ENCODE data around the gene CRABP2. TPM values are rescaled to one million over a fixed set of nuclear protein-coding genes. Genes with fewer than 3 reads are reported as not detected.

CRABP2 gene
- total RNA-seq, 2 experiments from 2014 or later, result 3.2 to 4.2 TPM

DNA sequence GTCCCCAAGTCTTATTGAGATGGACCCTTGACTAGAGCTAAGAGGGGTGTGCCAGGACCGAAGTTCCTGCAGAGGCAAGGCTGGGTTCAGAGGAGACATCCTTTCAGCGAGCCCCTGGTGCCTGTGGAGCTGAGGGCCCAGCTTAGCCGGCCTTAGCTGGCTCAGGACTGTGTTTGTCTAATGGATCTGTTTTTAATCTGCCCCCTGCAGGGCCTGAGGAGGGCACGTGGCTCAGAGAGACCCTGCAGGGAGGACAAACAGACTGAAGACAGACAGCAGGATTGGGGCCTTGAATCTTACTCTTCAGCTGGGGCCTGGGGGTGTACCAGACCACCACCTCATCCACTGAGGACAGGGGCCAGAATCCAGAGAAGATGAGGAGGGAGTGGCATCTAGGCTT lies 1.6 kb downstream of the CRABP2 start:
- Mint-ChIP-seq H3K36me3 (ENCODE audit: low read depth) (no peaks in the 10 kb centered on the region), H3K27ac (no peak overlapping the region), H3K4me3 (peak overlapping the region; percentile 70), H3K4me1 (ENCODE audit: low read depth) (peaks cover 32% of the 10 kb centered on the region), H3K9me3 (no peaks in the 10 kb centered on the region), H3K27me3 (peaks cover 61% of the 10 kb centered on the region)
- ATAC-seq (ENCODE audit: poor library complexity) (no peak), DNase-seq (no peak)
- Histone ChIP-seq H3K9me3 (ENCODE audit: control insufficient read depth in 1 of 2, insufficient read depth in 1 of 2, low read length in 2 of 2) (no peaks in the 10 kb centered on the region), H3K4me3 (ENCODE audit: low read length) (no peak overlapping the region), H3K27me3 (ENCODE audit: control insufficient read depth in 1 of 2, insufficient read depth in 2 of 2, low read length in 2 of 2) (peaks cover 23 to 24% of the 10 kb centered on the region in 2 experiments), H3K27ac (ENCODE audit: low read depth in 1 of 2, low read length in 2 of 2) (no peak overlapping the region), H3K36me3 (ENCODE audit: insufficient read depth, low read length) (no peaks in the 10 kb centered on the region), H3K4me1 (ENCODE audit: insufficient read depth, low read length) (peaks cover 35% of the 10 kb centered on the region)
- TF ChIP-seq CTCF (IDR thresholded peaks at IDR 0.05), result no peak
- ChIA-PET CTCF (interaction anchor here (0.9 kb wide), 1 partner anchor 22 kb away, joined by 3 read pairs; no protein-coding TSS in a partner anchor), POLR2A (no interaction called here)
- intact Hi-C loops (cut with DNase I, micrococcal nuclease), result no loop called here

DNA sequence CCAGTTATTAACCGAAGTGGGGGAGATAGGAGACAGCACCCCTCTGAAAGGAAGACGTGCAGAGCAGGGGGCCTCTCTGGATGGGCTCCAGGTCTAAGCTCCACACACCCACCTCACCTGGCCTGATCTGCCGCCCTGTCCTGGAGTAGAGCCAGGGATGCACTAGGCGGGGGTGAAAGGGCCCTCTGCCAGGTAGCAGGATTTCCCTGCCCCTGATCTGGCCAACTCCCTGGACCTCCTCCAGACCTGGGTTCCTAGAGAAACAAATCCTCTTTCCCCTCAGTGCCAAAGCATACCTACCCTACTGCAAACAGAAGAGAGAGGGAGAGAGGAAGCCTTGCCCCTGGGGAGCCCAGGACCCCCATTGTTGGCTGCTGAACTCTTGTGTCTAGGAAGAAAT lies 2.0 kb downstream of the CRABP2 start:
- Mint-ChIP-seq H3K9me3 (no peaks in the 10 kb centered on the region), H3K36me3 (ENCODE audit: low read depth) (no peaks in the 10 kb centered on the region), H3K27ac (no peak overlapping the region), H3K4me1 (ENCODE audit: low read depth) (peaks cover 32% of the 10 kb centered on the region), H3K4me3 (peak overlapping the region; percentile 11), H3K27me3 (peaks cover 63% of the 10 kb centered on the region)
- ATAC-seq (ENCODE audit: poor library complexity) (no peak), DNase-seq (no peak)
- H3K27ac ChIP-seq (ENCODE audit: low read depth in 1 of 2, low read length in 2 of 2), result no peak overlapping the region
- no peaks in the 10 kb centered on the region for H3K9me3 ChIP-seq (ENCODE audit: control insufficient read depth in 1 of 2, insufficient read depth in 1 of 2, low read length in 2 of 2)
- POLR2A ChIA-PET, result no interaction called here
- H3K4me1 ChIP-seq (ENCODE audit: insufficient read depth, low read length), result peaks cover 35% of the 10 kb centered on the region
- CTCF ChIA-PET, result interaction anchor here (0.9 to 2.0 kb wide), 2 partner anchors 13 to 23 kb away, joined by 3 to 10 read pairs; no protein-coding TSS in a partner anchor
- no peak for TF ChIP-seq CTCF (IDR thresholded peaks at IDR 0.05)
- H3K4me3 ChIP-seq (ENCODE audit: low read length), result no peak overlapping the region
- peaks cover 23 to 24% of the 10 kb centered on the region in 2 experiments for H3K27me3 ChIP-seq (ENCODE audit: control insufficient read depth in 1 of 2, insufficient read depth in 2 of 2, low read length in 2 of 2)
- no peaks in the 10 kb centered on the region for H3K36me3 ChIP-seq (ENCODE audit: insufficient read depth, low read length)
- intact Hi-C loops (cut with DNase I, micrococcal nuclease), result no loop called here

GRCh38 chr1:156700736-156701531 lies 4.4 kb downstream of the CRABP2 start:
- intact Hi-C loops (cut with DNase I, micrococcal nuclease), result no loop called here
- ChIA-PET CTCF (interaction anchor here (2.0 kb wide), 1 partner anchor 11 kb away, joined by 10 read pairs; no protein-coding TSS in a partner anchor), POLR2A (no interaction called here)
- no peaks in the 10 kb centered on the region for H3K9me3 ChIP-seq (ENCODE audit: control insufficient read depth in 1 of 2, insufficient read depth in 1 of 2, low read length in 2 of 2)
- Mint-ChIP-seq H3K27ac (no peak overlapping the region), H3K4me1 (ENCODE audit: low read depth) (peaks cover 18% of the 10 kb centered on the region), H3K36me3 (ENCODE audit: low read depth) (no peaks in the 10 kb centered on the region), H3K4me3 (no peak overlapping the region), H3K9me3 (no peaks in the 10 kb centered on the region), H3K27me3 (peaks cover 78% of the 10 kb centered on the region)
- H3K4me3 ChIP-seq (ENCODE audit: low read length), result no peak overlapping the region
- DNase-seq, result no peak
- no peak overlapping the region for H3K27ac ChIP-seq (ENCODE audit: low read depth in 1 of 2, low read length in 2 of 2)
- TF ChIP-seq CTCF (IDR thresholded peaks at IDR 0.05), result no peak
- peaks cover 18% of the 10 kb centered on the region for H3K4me1 ChIP-seq (ENCODE audit: insufficient read depth, low read length)
- peak; percentile 54 for ATAC-seq (ENCODE audit: poor library complexity)
- peaks cover 24 to 26% of the 10 kb centered on the region in 2 experiments for H3K27me3 ChIP-seq (ENCODE audit: control insufficient read depth in 1 of 2, insufficient read depth in 2 of 2, low read length in 2 of 2)
- H3K36me3 ChIP-seq (ENCODE audit: insufficient read depth, low read length), result no peaks in the 10 kb centered on the region
